ENCODE measurements around the gene POMT2. TPM values are rescaled to one million over a fixed set of nuclear protein-coding genes. Genes with fewer than 3 reads are reported as not detected.
"Not testable (repeated sequence)": the region's sequence is repeated elsewhere in the genome, so short reads cannot be mapped to it uniquely, and the experiment has no call there.

Gene POMT2
- total RNA-seq, 1 experiment from 2014 or later = 24.0 TPM

- peaks cover 24% of the 10 kb centered on the region for H3K4me1 ChIP-seq (ENCODE audit: low read length)
- no peaks in the 10 kb centered on the region for H3K27me3 ChIP-seq (ENCODE audit: low read length)
- no peak overlapping the region for H3K27ac ChIP-seq (ENCODE audit: low read length)
- no peak overlapping the region for H3K4me2 ChIP-seq (ENCODE audit: low read depth, low read length, poor library complexity, severe bottlenecking)
- H3K79me2 ChIP-seq (ENCODE audit: low read length) = peaks cover 28% of the 10 kb centered on the region
- no peak overlapping the region for H3K4me3 ChIP-seq (ENCODE audit: low read length)
- no peak overlapping the region for H2AFZ ChIP-seq (ENCODE audit: low read length)
- no peaks in the 10 kb centered on the region for H3K36me3 ChIP-seq (ENCODE audit: insufficient read depth, low read length)
- no peak overlapping the region for H3K9ac ChIP-seq (ENCODE audit: low read length)
- H3K9me2 ChIP-seq (replicated peaks; ENCODE audit: insufficient read depth, low read length) = no peaks in the 10 kb centered on the region
- no peaks in the 10 kb centered on the region for H4K20me1 ChIP-seq (ENCODE audit: insufficient read depth, low read depth, low read length)
- no peak for DNase-seq
- no peaks in the 10 kb centered on the region for H3K9me3 ChIP-seq (ENCODE audit: low read length)
Observed at GRCh38 chr14:77323571-77323970, 2.9 kb upstream of the POMT2 start.

- peak overlapping the region; percentile 86 for H3K4me2 ChIP-seq (ENCODE audit: low read depth, low read length, poor library complexity, severe bottlenecking)
- no peak overlapping the region; the same call in 1 of the 2 replicates for H3K27ac ChIP-seq (ENCODE audit: low read length)
Observed at GRCh38 chr14:77322951-77323350, 2.3 kb upstream of the POMT2 start.

GRCh38 chr14:77322250-77322902 is 1.7 kb upstream of the POMT2 start:
- H3K4me1 ChIP-seq (ENCODE audit: low read length) = peaks cover 29% of the 10 kb centered on the region
- peak overlapping the region; percentile 86 for H3K4me2 ChIP-seq (ENCODE audit: low read depth, low read length, poor library complexity, severe bottlenecking)
- peaks cover 40% of the 10 kb centered on the region for H3K79me2 ChIP-seq (ENCODE audit: low read length)
- H3K27me3 ChIP-seq (ENCODE audit: low read length) = no peaks in the 10 kb centered on the region
- no peaks in the 10 kb centered on the region for H4K20me1 ChIP-seq (ENCODE audit: insufficient read depth, low read depth, low read length)
- H3K36me3 ChIP-seq (ENCODE audit: insufficient read depth, low read length) = no peaks in the 10 kb centered on the region
- peak overlapping the region; percentile 93 for H3K9ac ChIP-seq (ENCODE audit: low read length)
- H3K27ac ChIP-seq (ENCODE audit: low read length) = peak overlapping the region; percentile 88
- H3K9me2 ChIP-seq (replicated peaks; ENCODE audit: insufficient read depth, low read length) = no peaks in the 10 kb centered on the region
- peak overlapping the region; percentile 49 for H2AFZ ChIP-seq (ENCODE audit: low read length)
- no peaks in the 10 kb centered on the region for H3K9me3 ChIP-seq (ENCODE audit: low read length)
- peak overlapping the region; percentile 84 for H3K4me3 ChIP-seq (ENCODE audit: low read length)
- peak; percentile 54 for DNase-seq

More at GRCh38 chr14:77322951-77323350, 2.3 kb upstream of the POMT2 start:
- no peaks in the 10 kb centered on the region for H4K20me1 ChIP-seq (ENCODE audit: insufficient read depth, low read depth, low read length)
- no peak for DNase-seq
- peaks cover 29% of the 10 kb centered on the region for H3K4me1 ChIP-seq (ENCODE audit: low read length)
- no peak overlapping the region for H2AFZ ChIP-seq (ENCODE audit: low read length)
- H3K4me3 ChIP-seq (ENCODE audit: low read length) = peak overlapping the region; percentile 84; the same call in 1 of the 2 replicates
- no peaks in the 10 kb centered on the region for H3K36me3 ChIP-seq (ENCODE audit: insufficient read depth, low read length)
- H3K79me2 ChIP-seq (ENCODE audit: low read length) = peaks cover 34% of the 10 kb centered on the region
- no peaks in the 10 kb centered on the region for H3K27me3 ChIP-seq (ENCODE audit: low read length)
- peak overlapping the region; percentile 93; the same call in 1 of the 2 replicates for H3K9ac ChIP-seq (ENCODE audit: low read length)
- H3K9me3 ChIP-seq (ENCODE audit: low read length) = no peaks in the 10 kb centered on the region
- H3K9me2 ChIP-seq (replicated peaks; ENCODE audit: insufficient read depth, low read length) = no peaks in the 10 kb centered on the region

GRCh38 chr14:77319422-77319821 is 1.3 kb downstream of the POMT2 start:
- Histone ChIP-seq H3K27me3 (ENCODE audit: low read length) (no peaks in the 10 kb centered on the region), H3K4me1 (ENCODE audit: low read length) (peaks cover 34% of the 10 kb centered on the region), H2AFZ (ENCODE audit: low read length) (no peak overlapping the region), H3K79me2 (ENCODE audit: low read length) (peaks cover 68% of the 10 kb centered on the region), H3K4me3 (ENCODE audit: low read length) (peak overlapping the region; percentile 84), H4K20me1 (ENCODE audit: insufficient read depth, low read depth, low read length) (no peaks in the 10 kb centered on the region), H3K4me2 (ENCODE audit: low read depth, low read length, poor library complexity, severe bottlenecking) (peak overlapping the region; percentile 86), H3K9me3 (ENCODE audit: low read length) (no peaks in the 10 kb centered on the region), H3K36me3 (ENCODE audit: insufficient read depth, low read length) (no peaks in the 10 kb centered on the region), H3K9me2 (replicated peaks; ENCODE audit: insufficient read depth, low read length) (no peaks in the 10 kb centered on the region), H3K9ac (ENCODE audit: low read length) (peak overlapping the region; percentile 93), H3K27ac (ENCODE audit: low read length) (0 out of 2 replicates have a peak overlapping the region, but pooled peaks have one; percentile 11)
- no peak for DNase-seq

GRCh38 chr14:77318756-77319155 is 1.9 kb downstream of the POMT2 start:
- Histone ChIP-seq H3K4me2 (ENCODE audit: low read depth, low read length, poor library complexity, severe bottlenecking) (peak overlapping the region; percentile 86), H3K9ac (ENCODE audit: low read length) (peak overlapping the region; percentile 93; the same call in 1 of the 2 replicates), H3K4me1 (ENCODE audit: low read length) (peaks cover 34% of the 10 kb centered on the region), H3K4me3 (ENCODE audit: low read length) (peak overlapping the region; percentile 84; the same call in 1 of the 2 replicates), H3K79me2 (ENCODE audit: low read length) (peaks cover 75% of the 10 kb centered on the region)
- not testable (repeated sequence) for H3K36me3 ChIP-seq (ENCODE audit: insufficient read depth, low read length); H3K9me3 ChIP-seq (ENCODE audit: low read length); H3K27ac ChIP-seq (ENCODE audit: low read length); H4K20me1 ChIP-seq (ENCODE audit: insufficient read depth, low read depth, low read length); H3K9me2 ChIP-seq (replicated peaks; ENCODE audit: insufficient read depth, low read length); H2AFZ ChIP-seq (ENCODE audit: low read length); H3K27me3 ChIP-seq (ENCODE audit: low read length); DNase-seq

- H3K27ac ChIP-seq (ENCODE audit: low read length) = no peak overlapping the region
- H2AFZ ChIP-seq (ENCODE audit: low read length) = no peak overlapping the region
- H3K4me2 ChIP-seq (ENCODE audit: low read depth, low read length, poor library complexity, severe bottlenecking) = no peak overlapping the region
- H3K27me3 ChIP-seq (ENCODE audit: low read length) = no peaks in the 10 kb centered on the region
- H3K36me3 ChIP-seq (ENCODE audit: insufficient read depth, low read length) = no peaks in the 10 kb centered on the region
- no peaks in the 10 kb centered on the region for H3K9me2 ChIP-seq (replicated peaks; ENCODE audit: insufficient read depth, low read length)
- no peak overlapping the region for H3K9ac ChIP-seq (ENCODE audit: low read length)
- peaks cover 81% of the 10 kb centered on the region for H3K79me2 ChIP-seq (ENCODE audit: low read length)
- no peak for DNase-seq
- peaks cover 39% of the 10 kb centered on the region for H3K4me1 ChIP-seq (ENCODE audit: low read length)
- H3K4me3 ChIP-seq (ENCODE audit: low read length) = no peak overlapping the region
- H4K20me1 ChIP-seq (ENCODE audit: insufficient read depth, low read depth, low read length) = no peaks in the 10 kb centered on the region
- no peaks in the 10 kb centered on the region for H3K9me3 ChIP-seq (ENCODE audit: low read length)
Observed at GRCh38 chr14:77318006-77318553, 2.6 kb downstream of the POMT2 start.

GRCh38 chr14:77316872-77317301 is 3.8 kb downstream of the POMT2 start:
- no peaks in the 10 kb centered on the region for H3K27me3 ChIP-seq (ENCODE audit: low read length)
- H3K9me2 ChIP-seq (replicated peaks; ENCODE audit: insufficient read depth, low read length) = no peaks in the 10 kb centered on the region
- no peaks in the 10 kb centered on the region for H4K20me1 ChIP-seq (ENCODE audit: insufficient read depth, low read depth, low read length)
- peaks cover 33% of the 10 kb centered on the region for H3K4me1 ChIP-seq (ENCODE audit: low read length)
- peaks cover 78% of the 10 kb centered on the region for H3K79me2 ChIP-seq (ENCODE audit: low read length)
- no peaks in the 10 kb centered on the region for H3K36me3 ChIP-seq (ENCODE audit: insufficient read depth, low read length)
- H2AFZ ChIP-seq (ENCODE audit: low read length) = no peak overlapping the region
- no peak overlapping the region for H3K4me3 ChIP-seq (ENCODE audit: low read length)
- no peak overlapping the region for H3K27ac ChIP-seq (ENCODE audit: low read length)
- no peak overlapping the region for H3K9ac ChIP-seq (ENCODE audit: low read length)
- DNase-seq = no peak
- no peaks in the 10 kb centered on the region for H3K9me3 ChIP-seq (ENCODE audit: low read length)
- H3K4me2 ChIP-seq (ENCODE audit: low read depth, low read length, poor library complexity, severe bottlenecking) = no peak overlapping the region

GRCh38 chr14:77316195-77316505 is 4.5 kb downstream of the POMT2 start:
- Histone ChIP-seq H3K36me3 (ENCODE audit: insufficient read depth, low read length) (peaks cover 7% of the 10 kb centered on the region; the same call in 1 of the 2 replicates), H3K4me2 (ENCODE audit: low read depth, low read length, poor library complexity, severe bottlenecking) (peak overlapping the region; percentile 35), H3K9ac (ENCODE audit: low read length) (no peak overlapping the region), H4K20me1 (ENCODE audit: insufficient read depth, low read depth, low read length) (no peaks in the 10 kb centered on the region), H3K27me3 (ENCODE audit: low read length) (no peaks in the 10 kb centered on the region), H3K9me3 (ENCODE audit: low read length) (no peaks in the 10 kb centered on the region), H2AFZ (ENCODE audit: low read length) (no peak overlapping the region), H3K4me3 (ENCODE audit: low read length) (no peak overlapping the region), H3K27ac (ENCODE audit: low read length) (no peak overlapping the region), H3K4me1 (ENCODE audit: low read length) (peaks cover 31% of the 10 kb centered on the region), H3K79me2 (ENCODE audit: low read length) (peaks cover 84% of the 10 kb centered on the region), H3K9me2 (replicated peaks; ENCODE audit: insufficient read depth, low read length) (no peaks in the 10 kb centered on the region)
- no peak for DNase-seq
